ACC112 (cell line): Measurements from ENCODE around the gene S100A9.

ENCODE experiments used
- H2AFZ ChIP-seq: fragments of 200-600 bp; sonication (generic); one replicate; pipeline ENCODE4 v1.6.0; 2017; ENCODE audit warnings: antibody characterized with exemption, low read length; ENCODE audit not compliant: unreplicated experiment
- H3K27ac ChIP-seq: fragments of 200-600 bp; sonication (generic); 2 replicates; pipeline ENCODE4 v1.5.1; 2014; ENCODE audit warnings: low read depth, mild to moderate bottlenecking, antibody characterized with exemption, low read length, moderate library complexity
- H3K27me3 ChIP-seq: fragments of 200-600 bp; sonication (generic); 2 replicates; pipeline ENCODE4 v1.6.1; 2014; ENCODE audit warnings: mild to moderate bottlenecking, antibody characterized with exemption, low read length, moderate library complexity, mixed read lengths; ENCODE audit not compliant: insufficient read depth
- H3K36me3 ChIP-seq: fragments of 200-600 bp; sonication (generic); 2 replicates; pipeline ENCODE4 v1.6.1; 2016; ENCODE audit warnings: mild to moderate bottlenecking, antibody characterized with exemption, low read length, moderate library complexity, mixed read lengths; ENCODE audit not compliant: insufficient read depth
- H3K4me1 ChIP-seq: fragments of 200-600 bp; sonication (generic); one replicate; pipeline ENCODE4 v1.6.1; 2016; ENCODE audit warnings: low read length, mixed read lengths; ENCODE audit not compliant: insufficient read depth, unreplicated experiment, control insufficient read depth
- H3K4me3 ChIP-seq: fragments of 200-600 bp; sonication (generic); 2 replicates; pipeline ENCODE4 v1.5.1; 2014; ENCODE audit warnings: mild to moderate bottlenecking, low read depth, low read length
- H3K79me2 ChIP-seq: fragments of 200-600 bp; sonication (generic); one replicate; pipeline ENCODE4 v1.6.0; 2016; ENCODE audit warnings: low read length; ENCODE audit not compliant: control insufficient read depth, unreplicated experiment, insufficient read depth

Gene S100A9

DNA sequence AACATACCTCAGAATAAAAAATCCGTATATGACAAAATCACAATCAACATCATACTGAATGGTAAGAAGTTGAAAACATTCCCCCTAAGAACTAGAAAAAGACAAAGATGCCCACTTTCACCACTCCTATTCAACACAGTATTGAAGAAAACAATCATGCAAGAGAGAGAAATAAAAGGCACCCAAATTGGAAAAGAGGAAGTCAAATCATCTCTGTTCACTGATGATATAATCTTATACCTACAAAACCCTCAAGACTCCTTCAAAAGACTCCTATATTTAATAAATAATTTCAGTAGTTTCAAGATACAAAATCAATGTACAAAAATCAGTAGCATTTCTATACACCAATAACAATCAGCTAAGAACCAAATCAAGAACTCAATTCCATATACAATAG lies 23.8 kb upstream of the S100A9 start:
- no peak overlapping the region for H3K4me3 ChIP-seq
- H2AFZ ChIP-seq = no peak overlapping the region
- H3K4me1 ChIP-seq = no peaks in the 10 kb centered on the region
- H3K27ac ChIP-seq = no peak overlapping the region
- no peaks in the 10 kb centered on the region for H3K79me2 ChIP-seq
- H3K36me3 ChIP-seq = no peaks in the 10 kb centered on the region
- peaks cover 8% of the 10 kb centered on the region; the same call in 1 of the 2 replicates for H3K27me3 ChIP-seq

DNA sequence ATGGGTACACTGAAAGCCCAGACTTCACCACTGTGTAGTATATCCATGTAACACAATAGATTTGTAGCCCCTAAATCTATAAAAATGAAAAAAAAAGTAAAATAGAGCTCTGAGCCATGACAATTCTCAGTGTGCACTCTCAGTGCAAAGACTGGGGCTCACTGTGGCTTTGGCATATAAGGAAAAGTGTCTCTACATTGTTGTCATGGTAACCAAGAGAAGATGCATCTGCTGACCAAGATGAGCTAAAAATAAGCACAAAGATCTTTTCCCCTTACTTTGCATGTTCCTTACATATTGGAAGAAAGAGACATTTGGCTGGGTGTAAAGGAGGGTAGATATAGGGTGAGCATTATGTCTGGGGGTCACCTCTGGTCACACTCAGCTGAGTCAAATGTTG lies 21.0 kb upstream of the S100A9 start:
- H3K79me2 ChIP-seq = no peaks in the 10 kb centered on the region
- H3K4me1 ChIP-seq = no peaks in the 10 kb centered on the region
- H3K27ac ChIP-seq = no peak overlapping the region
- H3K4me3 ChIP-seq = no peak overlapping the region
- H3K36me3 ChIP-seq = no peaks in the 10 kb centered on the region
- H3K27me3 ChIP-seq = peaks cover 22% of the 10 kb centered on the region
- no peak overlapping the region for H2AFZ ChIP-seq

DNA sequence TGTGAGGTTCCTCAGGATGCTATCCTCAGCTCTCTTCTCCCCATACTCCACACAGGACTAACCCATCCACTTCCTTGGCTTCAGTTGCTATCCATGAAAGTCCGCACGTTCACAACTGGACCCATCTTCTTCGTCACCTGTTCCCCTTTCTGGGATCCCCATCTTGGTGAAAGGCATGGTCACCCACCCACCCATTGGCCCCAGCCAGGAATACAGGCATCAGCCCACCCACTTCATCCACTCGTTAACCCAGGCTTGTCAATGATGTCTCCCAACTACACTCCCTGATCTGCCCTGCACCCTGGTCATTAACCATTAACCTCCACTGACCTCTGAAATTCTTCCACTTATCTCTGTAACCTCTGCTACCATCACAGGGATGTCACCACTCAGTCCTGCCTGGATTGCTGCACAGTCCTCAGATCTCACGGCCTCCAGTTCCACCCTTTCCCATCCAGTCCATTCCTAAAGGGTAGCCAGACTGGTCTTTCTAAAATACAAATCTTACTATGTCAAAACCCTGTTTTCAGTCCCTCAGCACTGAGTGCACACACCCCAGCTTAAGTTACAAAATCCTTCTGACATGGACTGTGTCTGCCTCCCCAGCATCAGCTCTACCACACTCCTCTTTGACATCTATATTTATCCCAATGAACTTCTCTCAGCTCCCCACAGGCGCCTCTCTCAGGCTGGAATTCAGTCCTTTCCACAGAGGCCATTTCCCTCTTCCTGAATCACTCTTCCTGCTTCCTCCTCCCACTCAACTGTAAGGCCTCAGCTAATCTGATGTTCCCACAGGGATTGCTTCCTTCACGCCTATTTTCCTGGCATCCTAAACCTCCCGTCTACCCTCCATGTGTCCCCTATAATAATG lies 19.4 kb upstream of the S100A9 start:
- peaks cover 38% of the 10 kb centered on the region for H3K27me3 ChIP-seq
- H3K27ac ChIP-seq = no peak overlapping the region
- H3K79me2 ChIP-seq = no peaks in the 10 kb centered on the region
- no peaks in the 10 kb centered on the region for H3K36me3 ChIP-seq
- no peak overlapping the region for H2AFZ ChIP-seq
- no peaks in the 10 kb centered on the region for H3K4me1 ChIP-seq
- no peak overlapping the region for H3K4me3 ChIP-seq

DNA sequence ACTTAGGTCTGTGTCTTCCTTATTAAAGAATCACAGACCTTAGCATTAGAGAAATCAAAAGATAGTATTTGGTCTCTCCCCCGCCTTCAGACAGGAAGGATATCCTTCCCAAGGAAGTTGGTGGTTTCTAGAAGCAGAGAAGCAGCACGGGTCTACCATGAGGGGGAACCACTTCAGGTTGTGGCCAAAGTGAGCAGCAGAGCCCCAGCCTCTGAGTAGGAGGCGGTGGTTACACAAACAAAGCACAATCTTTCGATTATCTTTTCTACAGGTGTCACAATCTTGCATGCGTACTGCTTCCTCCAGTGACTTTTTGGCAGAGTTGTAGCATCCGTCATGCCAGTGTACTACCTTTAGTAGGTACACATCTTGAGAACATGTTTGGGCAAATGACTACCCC lies 17.9 kb upstream of the S100A9 start:
- no peaks in the 10 kb centered on the region for H3K4me1 ChIP-seq
- H3K36me3 ChIP-seq = no peaks in the 10 kb centered on the region
- H3K27ac ChIP-seq = no peak overlapping the region
- no peaks in the 10 kb centered on the region for H3K79me2 ChIP-seq
- peaks cover 51% of the 10 kb centered on the region for H3K27me3 ChIP-seq
- H2AFZ ChIP-seq = no peak overlapping the region
- H3K4me3 ChIP-seq = no peak overlapping the region

DNA sequence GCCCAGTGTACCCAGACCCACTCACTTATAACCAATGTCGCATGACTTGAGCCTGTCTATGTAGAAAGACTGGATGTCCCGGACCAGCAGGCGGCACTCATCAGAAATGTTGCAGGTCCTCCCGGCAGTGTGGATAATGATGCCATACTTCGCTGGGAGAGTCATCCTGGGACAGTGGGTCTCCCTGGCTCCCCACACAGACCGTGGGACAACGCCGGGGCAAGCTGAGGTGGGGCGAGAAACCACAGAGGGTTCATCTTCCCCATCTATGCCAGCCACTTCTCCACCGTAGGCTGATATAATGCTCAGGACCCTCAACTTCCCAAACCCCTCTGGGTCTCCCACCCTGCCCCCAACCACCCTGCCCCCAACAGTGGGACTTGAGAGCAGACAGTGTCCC lies 17.3 kb upstream of the S100A9 start:
- no peaks in the 10 kb centered on the region for H3K79me2 ChIP-seq
- no peaks in the 10 kb centered on the region for H3K4me1 ChIP-seq
- no peaks in the 10 kb centered on the region for H3K36me3 ChIP-seq
- H3K27ac ChIP-seq = no peak overlapping the region
- H3K4me3 ChIP-seq = no peak overlapping the region
- H3K27me3 ChIP-seq = peaks cover 54% of the 10 kb centered on the region
- no peak overlapping the region for H2AFZ ChIP-seq

DNA sequence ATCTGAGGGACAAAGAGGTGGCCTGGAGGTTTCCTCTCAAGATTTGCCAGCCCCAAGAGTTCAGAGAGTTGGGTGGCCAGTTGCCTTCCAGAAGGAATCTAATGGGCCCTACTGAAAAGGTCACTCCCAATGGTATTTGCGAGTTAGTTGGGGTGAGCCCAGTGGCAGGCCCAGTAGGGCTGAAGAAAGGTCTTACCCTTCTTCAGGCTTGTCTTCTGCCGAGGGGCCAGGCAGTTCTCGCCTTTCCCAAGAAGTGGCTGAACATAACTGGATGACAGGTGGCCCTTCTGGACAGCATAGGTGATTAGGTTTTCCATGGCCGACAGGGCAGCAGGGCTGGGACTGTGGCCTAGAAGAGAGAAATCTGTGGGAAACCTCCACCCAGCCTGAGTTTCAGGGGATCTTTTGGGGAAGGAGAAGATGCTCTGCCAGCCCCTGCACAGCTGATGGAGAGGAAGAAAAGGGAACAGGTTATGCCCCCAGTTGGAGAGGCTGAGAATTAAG lies 16.2 kb upstream of the S100A9 start:
- H3K27ac ChIP-seq = no peak overlapping the region
- H3K4me1 ChIP-seq = no peaks in the 10 kb centered on the region
- H3K4me3 ChIP-seq = no peak overlapping the region
- no peaks in the 10 kb centered on the region for H3K79me2 ChIP-seq
- H3K27me3 ChIP-seq = peaks cover 65% of the 10 kb centered on the region
- no peaks in the 10 kb centered on the region for H3K36me3 ChIP-seq
- H2AFZ ChIP-seq = no peak overlapping the region

DNA sequence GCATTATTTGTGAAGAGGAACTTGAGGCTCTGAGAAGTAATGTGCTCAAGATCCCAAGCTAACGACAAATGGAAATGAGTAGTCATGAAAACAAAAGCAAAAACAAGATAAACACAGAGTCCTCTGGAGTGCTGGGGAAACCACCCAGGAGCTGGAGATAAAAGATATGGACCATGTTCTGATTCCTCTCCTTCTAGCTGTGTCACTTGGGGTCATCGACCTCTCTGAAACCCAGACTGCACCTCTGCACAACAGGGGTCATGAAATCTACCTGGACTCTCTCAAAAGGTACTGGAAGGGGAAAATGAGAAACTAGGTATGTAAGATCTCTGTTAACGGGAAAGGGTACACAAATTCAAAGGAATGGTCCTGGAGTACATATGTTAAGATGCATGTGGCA lies 15.5 kb upstream of the S100A9 start:
- H3K27ac ChIP-seq = no peak overlapping the region
- no peak overlapping the region for H3K4me3 ChIP-seq
- no peaks in the 10 kb centered on the region for H3K79me2 ChIP-seq
- no peak overlapping the region for H2AFZ ChIP-seq
- H3K4me1 ChIP-seq = no peaks in the 10 kb centered on the region
- H3K36me3 ChIP-seq = no peaks in the 10 kb centered on the region
- peaks cover 68% of the 10 kb centered on the region for H3K27me3 ChIP-seq

DNA sequence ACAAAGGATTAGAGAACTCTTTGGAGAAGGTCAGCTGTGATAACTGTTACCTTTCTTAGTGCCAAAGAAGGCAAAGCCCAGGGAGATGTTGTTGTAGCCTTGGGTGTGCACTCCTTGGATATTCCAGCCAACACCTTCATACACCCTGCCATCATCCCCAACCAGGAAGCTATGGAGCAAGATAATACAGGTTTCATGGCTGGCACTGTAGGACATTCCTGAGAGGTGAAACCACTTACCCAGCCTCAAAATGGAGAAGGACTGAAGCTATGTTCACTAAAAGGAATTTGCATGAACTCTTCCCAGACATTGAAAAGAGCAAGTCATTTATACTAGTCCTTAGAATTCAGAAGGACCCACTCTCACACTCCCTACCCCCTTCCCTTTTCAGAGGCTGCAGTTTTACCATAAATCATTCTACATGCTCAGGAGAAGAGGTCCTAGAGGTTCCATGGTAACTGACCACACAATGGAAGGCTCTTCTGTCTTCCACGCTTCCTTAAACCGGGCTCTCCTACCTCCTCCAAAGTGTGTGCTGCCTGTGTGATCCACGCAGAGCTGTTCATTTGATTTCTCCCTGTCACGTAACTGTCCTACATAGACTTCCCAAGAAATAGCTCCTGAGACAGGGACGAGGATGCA lies 14.5 kb upstream of the S100A9 start:
- H2AFZ ChIP-seq = no peak overlapping the region
- H3K4me3 ChIP-seq = no peak overlapping the region
- H3K36me3 ChIP-seq = no peaks in the 10 kb centered on the region
- peaks cover 75% of the 10 kb centered on the region for H3K27me3 ChIP-seq
- H3K27ac ChIP-seq = no peak overlapping the region
- H3K79me2 ChIP-seq = no peaks in the 10 kb centered on the region
- H3K4me1 ChIP-seq = no peaks in the 10 kb centered on the region

DNA sequence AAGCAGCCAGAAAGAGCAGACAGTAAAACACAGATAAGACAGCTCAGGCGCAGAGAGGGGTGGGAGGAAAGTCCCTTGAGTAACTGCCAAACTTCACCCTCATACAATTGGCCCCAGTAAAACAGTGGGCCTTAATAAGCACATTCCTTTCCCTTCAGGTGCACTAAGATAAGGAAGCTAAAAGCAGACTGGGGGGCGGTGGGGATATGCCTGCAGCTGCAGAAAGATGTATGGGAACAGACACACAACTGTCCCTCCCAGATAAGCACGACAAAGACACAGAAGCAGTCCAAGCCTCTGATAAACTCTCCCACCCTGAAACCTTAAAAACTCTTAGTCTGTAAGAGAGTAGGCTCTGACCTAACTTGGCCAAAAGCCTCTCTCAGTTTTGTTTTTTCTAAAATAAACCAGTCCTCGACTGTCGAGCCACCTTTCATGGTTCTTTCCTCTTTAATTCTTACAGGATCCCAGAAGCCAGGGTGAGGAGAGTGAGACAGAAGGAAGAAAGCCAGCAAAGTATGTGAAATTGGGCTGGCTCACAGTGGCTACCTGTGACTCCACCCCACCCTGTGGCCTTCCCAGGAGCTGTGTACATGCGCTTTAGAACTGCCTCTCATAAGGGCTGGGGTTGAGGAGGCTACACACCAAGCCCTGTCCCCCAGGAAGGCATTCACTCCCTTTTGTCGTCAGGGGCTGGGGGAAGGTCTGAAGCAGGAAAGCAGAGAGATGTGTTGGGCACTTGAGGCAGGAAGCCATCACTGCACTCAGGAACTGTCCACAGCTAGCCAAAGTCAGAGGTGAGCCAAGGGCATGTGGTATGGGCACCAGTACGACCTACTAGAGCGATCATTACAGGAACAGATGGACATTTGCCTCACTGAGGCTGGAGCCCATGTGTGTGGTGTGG lies 13.6 kb upstream of the S100A9 start:
- H3K4me3 ChIP-seq = no peak overlapping the region
- no peaks in the 10 kb centered on the region for H3K79me2 ChIP-seq
- H3K36me3 ChIP-seq = no peaks in the 10 kb centered on the region
- peaks cover 79% of the 10 kb centered on the region for H3K27me3 ChIP-seq
- no peaks in the 10 kb centered on the region for H3K4me1 ChIP-seq
- no peak overlapping the region for H3K27ac ChIP-seq
- no peak overlapping the region for H2AFZ ChIP-seq

DNA sequence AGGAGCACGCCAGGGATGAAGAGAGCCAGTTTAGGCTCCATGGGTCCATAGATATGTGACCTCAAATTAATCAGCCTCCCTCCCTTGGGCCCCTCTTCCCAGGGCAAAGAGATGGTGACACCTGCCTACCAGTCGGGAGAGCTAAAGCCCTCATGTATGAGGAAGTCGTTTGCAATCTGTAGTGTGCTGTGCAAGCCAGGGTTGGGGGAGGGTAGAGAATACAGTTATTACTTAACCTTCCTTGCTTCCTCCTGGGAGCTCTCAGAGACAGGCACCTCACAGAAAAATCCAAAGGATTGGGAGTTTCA lies 13.0 kb upstream of the S100A9 start:
- Histone ChIP-seq H3K27me3 (peaks cover 81% of the 10 kb centered on the region), H2AFZ (no peak overlapping the region), H3K79me2 (no peaks in the 10 kb centered on the region), H3K4me3 (no peak overlapping the region), H3K27ac (no peak overlapping the region), H3K4me1 (no peaks in the 10 kb centered on the region), H3K36me3 (no peaks in the 10 kb centered on the region)
